ENCODE results near the gene EFCAB7. TPM values are rescaled to one million over a fixed set of nuclear protein-coding genes. Genes with fewer than 3 reads are reported as not detected.

Gene EFCAB7
- total RNA-seq, 4 donors from 2014 or later, result 2.2 to 6.8 (median 3.5) TPM

DNA sequence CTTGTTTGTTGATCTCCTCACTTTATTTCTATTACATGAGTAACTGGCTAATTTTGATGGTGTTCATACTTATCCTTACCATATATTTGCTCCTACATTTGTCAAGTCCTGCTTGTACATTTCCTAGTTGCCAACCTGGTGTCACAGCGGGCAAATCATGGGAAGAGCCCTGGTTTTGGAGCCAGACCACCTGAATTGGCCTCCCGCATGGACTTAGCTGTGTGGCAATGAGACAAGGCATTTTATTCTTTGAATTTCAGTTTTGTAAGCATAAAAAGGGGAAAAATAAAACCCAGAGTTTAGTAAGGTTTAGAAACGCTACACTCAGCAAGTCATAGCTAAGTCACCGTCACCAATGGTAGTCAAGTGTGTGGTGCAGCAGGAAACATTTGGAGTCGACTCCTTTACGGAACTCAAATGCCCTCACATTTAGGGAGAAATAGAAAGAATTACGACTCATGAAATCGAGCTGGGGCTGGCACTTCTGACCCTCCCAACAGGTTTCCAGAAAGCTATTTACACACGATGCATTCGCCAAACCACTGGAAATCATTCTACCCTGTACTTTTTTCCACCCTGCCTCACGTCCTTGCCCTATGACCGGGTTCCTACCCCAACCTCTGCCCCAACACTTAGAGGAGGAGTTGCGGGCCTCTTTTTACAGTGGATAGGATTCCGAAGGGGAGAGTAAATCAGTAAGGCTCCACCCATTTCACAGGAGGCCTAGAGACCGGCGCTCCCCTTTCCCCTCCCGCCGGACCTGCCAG is 69.4 kb downstream of the EFCAB7 start:
- intact Hi-C loops (cut with DNase I; ENCODE audit: low total_unique reads) (loop anchor here (5.0 kb wide), 1 partner anchor 225 kb away; the partner anchor contains the start of gene ALG6), in situ Hi-C loops (cut with MboI; ENCODE audit: low sequenced_read_pairs in 4 of 4) (no loop called here)
- H3K4me3 ChIP-seq, result peak overlapping the region; percentile 74 to 85 (median 78)
- no peak for ATAC-seq
- peaks cover 43 to 53% of the 10 kb centered on the region in 2 donors for H3K4me1 ChIP-seq
- H3K27ac ChIP-seq, result peak overlapping the region; percentile 91 to 99 (median 96)
- H3K36me3 ChIP-seq, result no peaks in the 10 kb centered on the region
- TF ChIP-seq POLR2A (IDR thresholded peaks at IDR 0.05), result no peak
- TF ChIP-seq, protein P1, sequence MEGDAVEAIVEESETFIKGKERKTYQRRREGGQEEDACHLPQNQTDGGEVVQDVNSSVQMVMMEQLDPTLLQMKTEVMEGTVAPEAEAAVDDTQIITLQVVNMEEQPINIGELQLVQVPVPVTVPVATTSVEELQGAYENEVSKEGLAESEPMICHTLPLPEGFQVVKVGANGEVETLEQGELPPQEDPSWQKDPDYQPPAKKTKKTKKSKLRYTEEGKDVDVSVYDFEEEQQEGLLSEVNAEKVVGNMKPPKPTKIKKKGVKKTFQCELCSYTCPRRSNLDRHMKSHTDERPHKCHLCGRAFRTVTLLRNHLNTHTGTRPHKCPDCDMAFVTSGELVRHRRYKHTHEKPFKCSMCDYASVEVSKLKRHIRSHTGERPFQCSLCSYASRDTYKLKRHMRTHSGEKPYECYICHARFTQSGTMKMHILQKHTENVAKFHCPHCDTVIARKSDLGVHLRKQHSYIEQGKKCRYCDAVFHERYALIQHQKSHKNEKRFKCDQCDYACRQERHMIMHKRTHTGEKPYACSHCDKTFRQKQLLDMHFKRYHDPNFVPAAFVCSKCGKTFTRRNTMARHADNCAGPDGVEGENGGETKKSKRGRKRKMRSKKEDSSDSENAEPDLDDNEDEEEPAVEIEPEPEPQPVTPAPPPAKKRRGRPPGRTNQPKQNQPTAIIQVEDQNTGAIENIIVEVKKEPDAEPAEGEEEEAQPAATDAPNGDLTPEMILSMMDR (IDR thresholded peaks at IDR 0.05 in 4 of 5, conservative IDR thresholded peaks at IDR 0.05 in 1 of 5), result no peak
- no peaks in the 10 kb centered on the region for H3K9me3 ChIP-seq
- no peak for DNase-seq
- no peaks in the 10 kb centered on the region for H3K27me3 ChIP-seq

DNA sequence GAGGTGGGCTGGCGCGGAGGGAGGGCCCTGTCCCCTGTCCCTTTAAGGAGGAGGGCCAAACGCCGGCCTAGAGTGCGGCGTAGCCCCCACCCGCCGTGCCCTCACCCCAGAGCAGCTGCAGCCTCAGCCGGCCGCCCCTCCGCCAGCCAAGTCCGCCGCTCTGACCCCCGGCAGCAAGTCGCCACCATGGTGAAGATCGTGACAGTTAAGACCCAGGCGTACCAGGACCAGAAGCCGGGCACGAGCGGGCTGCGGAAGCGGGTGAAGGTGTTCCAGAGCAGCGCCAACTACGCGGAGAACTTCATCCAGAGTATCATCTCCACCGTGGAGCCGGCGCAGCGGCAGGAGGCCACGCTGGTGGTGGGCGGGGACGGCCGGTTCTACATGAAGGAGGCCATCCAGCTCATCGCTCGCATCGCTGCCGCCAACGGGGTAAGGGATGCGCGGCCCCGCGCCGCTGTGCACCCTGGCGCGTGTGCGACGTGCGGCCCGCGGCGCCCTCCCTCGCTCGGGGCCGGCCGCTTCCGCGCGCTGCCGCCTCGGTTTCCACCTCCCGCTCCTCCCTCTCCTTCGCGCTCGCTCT is 70.1 kb downstream of the EFCAB7 start, which contains the start of gene PGM1:
Gene PGM1, plus strand, starts transcription at position 109 of the 583 bp plus-strand sequence. Its CDS starts 78 bp downstream, at position 187.
- no peaks in the 10 kb centered on the region for H3K9me3 ChIP-seq
- TF ChIP-seq, protein P1 (IDR thresholded peaks at IDR 0.05 in 4 of 5, conservative IDR thresholded peaks at IDR 0.05 in 1 of 5), result no peak
- TF ChIP-seq POLR2A (IDR thresholded peaks at IDR 0.05), result peak; percentile 60 to 76
- H3K27ac ChIP-seq, result peak within 1 kb of the TSS; percentile 91 to 99 (median 96)
- H3K27me3 ChIP-seq, result no peaks in the 10 kb centered on the region
- peaks cover 47 to 57% of the 10 kb centered on the region in 2 donors for H3K4me1 ChIP-seq
- in situ Hi-C loops (cut with MboI; ENCODE audit: low sequenced_read_pairs in 4 of 4), result no loop called here
- peak; percentile 57 to 63 for ATAC-seq
- DNase-seq, result peak; percentile 51 to 86
- no peaks in the 10 kb centered on the region for H3K36me3 ChIP-seq
- peak within 1 kb of the TSS; percentile 74 to 85 (median 78) for H3K4me3 ChIP-seq
- intact Hi-C loops (cut with DNase I; ENCODE audit: low total_unique reads), result loop anchor here (5.0 kb wide), 1 partner anchor 226 kb away; the partner anchor contains the start of gene ALG6

DNA sequence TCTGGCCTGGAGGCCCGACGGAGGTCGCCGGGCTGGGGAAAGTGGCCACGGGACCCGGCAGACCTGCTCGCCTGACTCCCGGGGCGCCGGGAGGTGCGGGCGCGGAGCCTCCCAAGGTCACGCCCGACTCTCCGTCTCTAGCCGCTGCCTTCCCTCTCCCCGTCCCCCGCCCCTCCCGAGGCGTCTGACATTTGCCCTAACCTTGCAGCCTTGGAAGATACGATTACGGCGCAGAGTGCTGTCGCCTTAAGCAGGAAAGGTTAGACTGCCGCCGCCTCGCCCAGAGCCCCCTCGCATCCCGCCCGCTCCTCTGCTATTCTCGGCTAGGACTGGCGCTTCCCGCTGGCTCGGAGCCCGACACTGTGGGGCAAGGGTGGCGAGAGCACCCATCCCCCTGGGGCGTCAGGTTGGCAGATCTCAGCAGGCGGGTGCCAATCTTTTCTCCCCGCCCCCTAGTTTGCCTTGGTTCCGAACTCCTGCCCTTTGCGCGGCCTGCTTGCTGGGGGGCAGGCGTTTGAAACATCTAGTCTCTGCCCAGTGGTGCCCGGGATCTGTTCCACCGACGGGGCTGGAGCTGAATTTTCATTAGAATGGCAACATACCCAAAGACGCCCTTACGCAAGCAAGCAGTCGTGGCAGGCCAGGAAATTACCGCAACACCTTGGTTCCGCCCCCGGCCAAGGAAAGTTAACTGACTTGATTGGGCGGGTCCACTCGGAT is 70.7 kb downstream of the EFCAB7 start:
- peak; percentile 64 to 70 for ATAC-seq
- peak overlapping the region; percentile 91 to 99 (median 96) for H3K27ac ChIP-seq
- peak overlapping the region; percentile 74 to 85 (median 78) for H3K4me3 ChIP-seq
- no peaks in the 10 kb centered on the region for H3K36me3 ChIP-seq
- DNase-seq, result peak; percentile 81 to 94
- TF ChIP-seq POLR2A (IDR thresholded peaks at IDR 0.05), result peak; percentile 77 to 78
- TF ChIP-seq, protein P1 (IDR thresholded peaks at IDR 0.05 in 4 of 5, conservative IDR thresholded peaks at IDR 0.05 in 1 of 5), result no peak
- intact Hi-C loops (cut with DNase I; ENCODE audit: low total_unique reads) (loop anchor here (1.0 to 5.0 kb wide), 2 partner anchors 18 to 227 kb away; partner anchors contain the start of gene ALG6), in situ Hi-C loops (cut with MboI; ENCODE audit: low sequenced_read_pairs in 4 of 4) (no loop called here)
- no peaks in the 10 kb centered on the region for H3K27me3 ChIP-seq
- H3K4me1 ChIP-seq, result peaks cover 52 to 57% of the 10 kb centered on the region in 2 donors
- H3K9me3 ChIP-seq, result no peaks in the 10 kb centered on the region

DNA sequence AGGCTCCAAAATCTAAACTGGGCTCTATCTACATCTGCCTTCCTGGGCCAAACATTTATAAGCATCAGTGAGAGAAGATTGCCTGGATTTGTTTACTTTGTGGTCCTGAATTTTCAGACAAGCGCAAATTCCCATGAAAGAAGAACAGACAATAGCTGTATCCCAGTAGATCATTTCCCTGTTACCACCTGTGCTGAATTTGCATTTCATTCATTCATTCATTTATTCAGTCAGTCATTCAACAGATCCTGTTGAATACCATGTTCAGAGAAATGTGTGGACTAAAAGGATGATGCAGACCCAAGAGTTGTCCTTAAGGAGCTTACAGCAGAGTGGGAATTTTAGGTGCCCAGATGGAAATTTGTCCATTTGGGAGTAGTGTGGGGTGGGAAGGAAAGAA is 72.1 kb downstream of the EFCAB7 start:
- DNase-seq (no peak), ATAC-seq (no peak)
- TF ChIP-seq POLR2A (IDR thresholded peaks at IDR 0.05), result no peak
- TF ChIP-seq, protein P1 (IDR thresholded peaks at IDR 0.05 in 4 of 5, conservative IDR thresholded peaks at IDR 0.05 in 1 of 5), result no peak
- Histone ChIP-seq H3K9me3 (no peaks in the 10 kb centered on the region), H3K27me3 (no peaks in the 10 kb centered on the region), H3K27ac (peak overlapping the region; percentile 91 to 99 (median 96)), H3K4me1 (peaks cover 49 to 58% of the 10 kb centered on the region in 2 donors), H3K36me3 (no peaks in the 10 kb centered on the region), H3K4me3 (peak overlapping the region in 2 of 4 donors; percentile 77 to 80)
- intact Hi-C loops (cut with DNase I; ENCODE audit: low total_unique reads) (no loop called here), in situ Hi-C loops (cut with MboI; ENCODE audit: low sequenced_read_pairs in 4 of 4) (no loop called here)

All from gastrocnemius medialis (tissue), 4 donors.